ENCODE results near the gene MB21D2. TPM values are rescaled to one million over a fixed set of nuclear protein-coding genes. Genes with fewer than 3 reads are reported as not detected.

The MB21D2 gene
- total RNA-seq, 4 donors from 2014 or later: 0.72 to 3.6 (median 2.8) TPM

- Histone ChIP-seq H3K27ac (no peak overlapping the region), H3K36me3 (no peaks in the 10 kb centered on the region), H3K27me3 (no peaks in the 10 kb centered on the region), H3K4me1 (peaks cover 5 to 40% (median 12%) of the 10 kb centered on the region in 3 donors), H3K9me3 (no peaks in the 10 kb centered on the region), H3K4me3 (no peak overlapping the region)
- 51 to 58% methylated on average over 3 of the region's 3 CpGs for WGBS, 2 donors
- TF ChIP-seq POLR2A (IDR thresholded peaks at IDR 0.05) (no peak), CTCF (IDR thresholded peaks at IDR 0.05) (no peak)
- DNase-seq: no peak
- intact Hi-C loops (cut with DNase I): no loop called here
Observed at GRCh38 chr3:192847941-192848340, 69.7 kb downstream of the MB21D2 start.

- H3K27ac ChIP-seq: no peak overlapping the region
- no peak for TF ChIP-seq POLR2A (IDR thresholded peaks at IDR 0.05)
- TF ChIP-seq CTCF (IDR thresholded peaks at IDR 0.05): no peak
- no peak overlapping the region for H3K4me3 ChIP-seq
- 84 to 93% methylated on average over 4 of the region's 4 CpGs for WGBS, 2 donors
- no peak for DNase-seq
- H3K9me3 ChIP-seq: no peaks in the 10 kb centered on the region
- H3K27me3 ChIP-seq: no peaks in the 10 kb centered on the region
- peaks cover 0 to 19% (median 4%) of the 10 kb centered on the region in 3 donors for H3K4me1 ChIP-seq
- H3K36me3 ChIP-seq: no peaks in the 10 kb centered on the region
- intact Hi-C loops (cut with DNase I): no loop called here
Observed at GRCh38 chr3:192845526-192845855, 72.2 kb downstream of the MB21D2 start.

GRCh38 chr3:192844836-192845525 is 72.7 kb downstream of the MB21D2 start:
- no peak for DNase-seq
- no peaks in the 10 kb centered on the region for H3K9me3 ChIP-seq
- H3K4me3 ChIP-seq: no peak overlapping the region
- intact Hi-C loops (cut with DNase I): no loop called here
- H3K36me3 ChIP-seq: no peaks in the 10 kb centered on the region
- H3K27ac ChIP-seq: no peak overlapping the region
- TF ChIP-seq CTCF (IDR thresholded peaks at IDR 0.05) (no peak), POLR2A (IDR thresholded peaks at IDR 0.05) (no peak)
- no peaks in the 10 kb centered on the region for H3K27me3 ChIP-seq
- 62 to 68% methylated on average over 9 of the region's 9 CpGs for WGBS, 2 donors
- H3K4me1 ChIP-seq: peaks cover 0 to 14% (median 0%) of the 10 kb centered on the region in 3 donors

- H3K4me3 ChIP-seq: no peak overlapping the region
- peaks cover 0 to 10% (median 0%) of the 10 kb centered on the region in 3 donors for H3K4me1 ChIP-seq
- TF ChIP-seq CTCF (IDR thresholded peaks at IDR 0.05) (no peak), POLR2A (IDR thresholded peaks at IDR 0.05) (no peak)
- no peaks in the 10 kb centered on the region for H3K36me3 ChIP-seq
- H3K9me3 ChIP-seq: no peaks in the 10 kb centered on the region
- DNase-seq: no peak
- H3K27me3 ChIP-seq: no peaks in the 10 kb centered on the region
- H3K27ac ChIP-seq: no peak overlapping the region
- WGBS, 2 donors: 81 to 86% methylated on average over 2 of the region's 2 CpGs
- intact Hi-C loops (cut with DNase I): no loop called here
Observed at GRCh38 chr3:192844486-192844765, 73.2 kb downstream of the MB21D2 start.

- no peak for DNase-seq
- H3K4me3 ChIP-seq: no peak overlapping the region
- peaks cover 0 to 10% (median 0%) of the 10 kb centered on the region in 3 donors for H3K4me1 ChIP-seq
- H3K27me3 ChIP-seq: no peaks in the 10 kb centered on the region
- WGBS, 2 donors: 92 to 93% methylated on average over 10 of the region's 10 CpGs
- no peaks in the 10 kb centered on the region for H3K9me3 ChIP-seq
- TF ChIP-seq POLR2A (IDR thresholded peaks at IDR 0.05): no peak
- TF ChIP-seq CTCF (IDR thresholded peaks at IDR 0.05): no peak
- no peaks in the 10 kb centered on the region for H3K36me3 ChIP-seq
- H3K27ac ChIP-seq: no peak overlapping the region
- intact Hi-C loops (cut with DNase I): no loop called here
Observed at GRCh38 chr3:192843723-192844485, 73.8 kb downstream of the MB21D2 start.

Measured in esophagus squamous epithelium (tissue), 5 donors.